Nephron progenitor cell (in vitro differentiated cells): Measurements from ENCODE around the gene GRHL1.

Experiments used
- DNase-seq: peaks from one replicate; pipeline ENCODE4 v3.0.0; 2021
- H3K27ac Mint-ChIP-seq: 2 replicates; pipeline ENCODE4 v1.8.0; 2021; ENCODE audit warnings: mild to moderate bottlenecking, moderate library complexity, mixed read lengths
- H3K27me3 Mint-ChIP-seq: 2 replicates; pipeline ENCODE4 v1.8.0; 2021; ENCODE audit warnings: mild to moderate bottlenecking, low read depth, mixed read lengths; ENCODE audit not compliant: poor library complexity
- H3K36me3 Mint-ChIP-seq: 2 replicates; pipeline ENCODE4 v1.8.0; 2021; ENCODE audit warnings: low read depth, mixed read lengths
- H3K4me1 Mint-ChIP-seq: 2 replicates; pipeline ENCODE4 v1.8.0; 2021; ENCODE audit warnings: mixed read lengths
- H3K4me3 Mint-ChIP-seq: 2 replicates; pipeline ENCODE4 v1.8.0; 2021; ENCODE audit warnings: mild to moderate bottlenecking, moderate library complexity, mixed read lengths
- H3K9me3 Mint-ChIP-seq: 2 replicates; pipeline ENCODE4 v1.8.0; 2021; ENCODE audit warnings: mild to moderate bottlenecking, moderate library complexity, mixed read lengths
- CTCF ChIP-seq: fragments of 200-600 bp; sonication (generic); IDR thresholded peaks from 2 replicates; pipeline ENCODE4 v1.5.0; 2021; ENCODE audit warnings: antibody characterized with exemption

The GRHL1 gene

GRCh38 chr2:10017313-10017941 is 65.9 kb downstream of the GRHL1 start:
- DNase-seq, result no peak
- no peak overlapping the region for H3K27ac Mint-ChIP-seq
- no peaks in the 10 kb centered on the region for H3K36me3 Mint-ChIP-seq
- H3K4me3 Mint-ChIP-seq, result no peak overlapping the region
- no peak for TF ChIP-seq CTCF
- H3K9me3 Mint-ChIP-seq, result peaks cover 4% of the 10 kb centered on the region
- H3K4me1 Mint-ChIP-seq, result no peaks in the 10 kb centered on the region
- H3K27me3 Mint-ChIP-seq, result peaks cover 22% of the 10 kb centered on the region

GRCh38 chr2:10019174-10019573 is 67.7 kb downstream of the GRHL1 start:
- DNase-seq, result no peak
- no peak overlapping the region for H3K4me3 Mint-ChIP-seq
- no peaks in the 10 kb centered on the region for H3K36me3 Mint-ChIP-seq
- H3K9me3 Mint-ChIP-seq, result peaks cover 4% of the 10 kb centered on the region
- no peaks in the 10 kb centered on the region for H3K4me1 Mint-ChIP-seq
- peaks cover 22% of the 10 kb centered on the region for H3K27me3 Mint-ChIP-seq
- H3K27ac Mint-ChIP-seq, result peak overlapping the region; percentile 28
- TF ChIP-seq CTCF, result no peak

GRCh38 chr2:10019602-10020400 is 68.3 kb downstream of the GRHL1 start:
- Mint-ChIP-seq H3K27me3 (peaks cover 22% of the 10 kb centered on the region), H3K36me3 (no peaks in the 10 kb centered on the region), H3K4me3 (no peak overlapping the region), H3K27ac (no peak overlapping the region), H3K9me3 (peaks cover 4% of the 10 kb centered on the region), H3K4me1 (no peaks in the 10 kb centered on the region)
- no peak for TF ChIP-seq CTCF
- no peak for DNase-seq

GRCh38 chr2:10022041-10022421 is 70.5 kb downstream of the GRHL1 start:
- no peak for TF ChIP-seq CTCF
- no peaks in the 10 kb centered on the region for H3K4me1 Mint-ChIP-seq
- H3K36me3 Mint-ChIP-seq, result no peaks in the 10 kb centered on the region
- H3K27me3 Mint-ChIP-seq, result peaks cover 17% of the 10 kb centered on the region
- no peak for DNase-seq
- H3K27ac Mint-ChIP-seq, result no peak overlapping the region
- H3K4me3 Mint-ChIP-seq, result no peak overlapping the region
- H3K9me3 Mint-ChIP-seq, result peaks cover 10% of the 10 kb centered on the region

- Mint-ChIP-seq H3K27me3 (peaks cover 14% of the 10 kb centered on the region), H3K9me3 (peaks cover 8% of the 10 kb centered on the region), H3K27ac (no peak overlapping the region), H3K4me1 (no peaks in the 10 kb centered on the region), H3K36me3 (no peaks in the 10 kb centered on the region), H3K4me3 (no peak overlapping the region)
- DNase-seq, result no peak
- no peak for TF ChIP-seq CTCF
Observed at GRCh38 chr2:10022445-10022844, 71.0 kb downstream of the GRHL1 start.
